Neural progenitor cell (in vitro differentiated cells): ENCODE results near the gene NUP93.

Experiments
- CTCF ChIP-seq: fragments of 200-600 bp; sonication (generic); IDR thresholded peaks from 2 replicates; pipeline ENCODE4 v1.5.1; 2017; ENCODE audit warnings: antibody characterized with exemption, mild to moderate bottlenecking
- EZH2phosphoT487 ChIP-seq: fragments of 200-600 bp; sonication (generic); IDR thresholded peaks from 2 replicates; pipeline ENCODE4 v1.6.1; 2017; ENCODE audit warnings: antibody characterized with exemption

GRCh38 chr16:56758432-56758831, 28.5 kb downstream of the NUP93 start:
- TF ChIP-seq EZH2phosphoT487 (no peak), CTCF (no peak)
